Measurements from ENCODE around the gene CYTIP. TPM values are rescaled to one million over a fixed set of nuclear protein-coding genes. Genes with fewer than 3 reads are reported as not detected.
"Not testable (repeated sequence)": the region's sequence is repeated elsewhere in the genome, so short reads cannot be mapped to it uniquely, and the experiment has no call there.

Gene CYTIP
- total RNA-seq, 1 donor from 2014 or later = 1.0 TPM

DNA sequence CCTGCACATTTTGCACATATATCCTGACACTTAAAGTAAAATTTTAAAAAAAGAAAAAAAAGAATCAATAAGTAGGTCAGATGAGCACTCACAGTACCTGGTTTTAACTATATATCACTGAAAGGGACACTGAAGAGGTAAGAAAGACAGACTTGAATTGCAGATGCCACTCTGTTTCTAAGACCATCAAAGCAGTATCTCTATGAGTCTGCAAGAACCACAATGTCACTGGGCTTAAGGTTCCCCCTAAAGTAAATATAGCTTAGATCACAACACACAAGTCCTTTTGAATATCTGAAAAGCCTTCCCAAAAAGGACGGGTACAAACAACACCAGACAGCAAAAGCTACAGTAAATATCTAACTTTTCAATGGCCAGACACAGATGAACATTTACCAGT, 57.6 kb downstream of the CYTIP start:
- Histone ChIP-seq H3K4me1 (ENCODE audit: control insufficient read depth in 3 of 3, insufficient read depth in 3 of 3, low read length in 3 of 3) (no peaks in the 10 kb centered on the region), H3K9ac (ENCODE audit: low read depth in 1 of 3, low read length in 3 of 3) (no peak overlapping the region), H3K27ac (ENCODE audit: low read depth, low read length) (no peak overlapping the region), H3K9me3 (ENCODE audit: control insufficient read depth in 3 of 3, low read length in 3 of 3) (no peaks in the 10 kb centered on the region), H3K27me3 (ENCODE audit: control insufficient read depth in 3 of 3, insufficient read depth in 3 of 3, low read length in 3 of 3) (no peaks in the 10 kb centered on the region), H3K4me3 (ENCODE audit: low read length in 3 of 3) (no peak overlapping the region), H3K36me3 (ENCODE audit: control insufficient read depth in 3 of 3, insufficient read depth in 3 of 3, low read length in 3 of 3) (no peaks in the 10 kb centered on the region)

DNA sequence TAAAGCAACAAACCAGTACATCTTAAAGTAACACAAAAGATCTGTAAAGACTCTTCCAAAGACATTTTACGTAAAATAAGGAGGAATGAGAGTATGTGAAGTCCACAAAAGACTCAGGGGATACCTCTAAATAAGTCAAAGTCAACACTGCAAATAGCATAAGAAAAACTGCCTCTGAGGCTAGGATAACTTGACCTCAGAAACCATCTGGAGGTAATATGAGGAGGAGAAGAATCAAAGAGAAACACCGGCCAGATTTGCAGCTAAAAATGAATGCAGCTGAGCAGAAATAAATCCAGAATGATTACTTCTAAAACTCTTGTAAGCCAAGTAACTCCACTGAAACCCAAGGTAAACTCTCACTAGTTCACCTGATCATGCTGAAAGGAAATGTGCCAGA, 66.0 kb downstream of the CYTIP start:
- Histone ChIP-seq H3K9ac (ENCODE audit: low read depth in 1 of 3, low read length in 3 of 3) (no peak overlapping the region), H3K27me3 (ENCODE audit: control insufficient read depth in 3 of 3, insufficient read depth in 3 of 3, low read length in 3 of 3) (no peaks in the 10 kb centered on the region), H3K9me3 (ENCODE audit: control insufficient read depth in 3 of 3, low read length in 3 of 3) (peaks cover 0 to 6% (median 3%) of the 10 kb centered on the region in 3 donors), H3K27ac (ENCODE audit: low read depth, low read length) (no peak overlapping the region), H3K4me3 (ENCODE audit: low read length in 3 of 3) (no peak overlapping the region), H3K36me3 (ENCODE audit: control insufficient read depth in 3 of 3, insufficient read depth in 3 of 3, low read length in 3 of 3) (no peaks in the 10 kb centered on the region), H3K4me1 (ENCODE audit: control insufficient read depth in 3 of 3, insufficient read depth in 3 of 3, low read length in 3 of 3) (no peaks in the 10 kb centered on the region)

DNA sequence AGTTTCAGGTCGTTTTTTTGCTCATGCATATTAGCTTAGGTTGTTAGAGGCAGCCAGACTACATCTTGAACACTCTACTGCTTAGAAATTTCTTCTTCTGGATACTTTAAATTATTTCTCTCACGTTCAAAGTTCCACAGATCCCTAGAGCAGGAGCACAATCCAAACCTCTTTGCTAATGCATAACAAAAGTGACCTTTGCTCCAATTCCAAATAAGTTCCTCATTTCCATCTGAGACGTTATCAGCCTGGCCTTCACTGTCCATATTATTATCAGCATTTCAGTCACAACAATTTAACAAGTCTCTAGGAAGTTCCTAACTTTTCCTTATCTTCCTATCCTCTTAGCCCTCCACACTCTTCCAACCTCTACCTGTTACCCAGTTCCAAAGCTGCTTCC, 67.8 kb downstream of the CYTIP start:
- Histone ChIP-seq H3K36me3 (ENCODE audit: control insufficient read depth in 3 of 3, insufficient read depth in 3 of 3, low read length in 3 of 3) (no peaks in the 10 kb centered on the region), H3K9ac (ENCODE audit: low read depth in 1 of 3, low read length in 3 of 3) (no peak overlapping the region), H3K4me3 (ENCODE audit: low read length in 3 of 3) (no peak overlapping the region), H3K4me1 (ENCODE audit: control insufficient read depth in 3 of 3, insufficient read depth in 3 of 3, low read length in 3 of 3) (no peaks in the 10 kb centered on the region), H3K27me3 (ENCODE audit: control insufficient read depth in 3 of 3, insufficient read depth in 3 of 3, low read length in 3 of 3) (no peaks in the 10 kb centered on the region), H3K27ac (ENCODE audit: low read depth, low read length) (no peak overlapping the region), H3K9me3 (ENCODE audit: control insufficient read depth in 3 of 3, low read length in 3 of 3) (peaks cover 0 to 6% (median 3%) of the 10 kb centered on the region in 3 donors)

- H3K36me3 ChIP-seq (ENCODE audit: control insufficient read depth in 3 of 3, insufficient read depth in 3 of 3, low read length in 3 of 3) = no peaks in the 10 kb centered on the region
- H3K9me3 ChIP-seq (ENCODE audit: control insufficient read depth in 3 of 3, low read length in 3 of 3) = peaks cover 0 to 6% (median 3%) of the 10 kb centered on the region in 3 donors
- H3K4me3 ChIP-seq (ENCODE audit: low read length in 3 of 3) = no peak overlapping the region
- H3K4me1 ChIP-seq (ENCODE audit: control insufficient read depth in 3 of 3, insufficient read depth in 3 of 3, low read length in 3 of 3) = no peaks in the 10 kb centered on the region
- no peak overlapping the region for H3K27ac ChIP-seq (ENCODE audit: low read depth, low read length)
- no peaks in the 10 kb centered on the region for H3K27me3 ChIP-seq (ENCODE audit: control insufficient read depth in 3 of 3, insufficient read depth in 3 of 3, low read length in 3 of 3)
- H3K9ac ChIP-seq (ENCODE audit: low read depth in 1 of 3, low read length in 3 of 3) = no peak overlapping the region
Observed at GRCh38 chr2:157375384-157375783, 68.5 kb downstream of the CYTIP start.

GRCh38 chr2:157368508-157368907, 75.4 kb downstream of the CYTIP start:
- not testable (repeated sequence) for H3K36me3 ChIP-seq (ENCODE audit: control insufficient read depth in 3 of 3, insufficient read depth in 3 of 3, low read length in 3 of 3); H3K9me3 ChIP-seq (ENCODE audit: control insufficient read depth in 3 of 3, low read length in 3 of 3); H3K27ac ChIP-seq (ENCODE audit: low read depth, low read length); H3K4me1 ChIP-seq (ENCODE audit: control insufficient read depth in 3 of 3, insufficient read depth in 3 of 3, low read length in 3 of 3); H3K9ac ChIP-seq (ENCODE audit: low read depth in 1 of 3, low read length in 3 of 3); H3K27me3 ChIP-seq (ENCODE audit: control insufficient read depth in 3 of 3, insufficient read depth in 3 of 3, low read length in 3 of 3); H3K4me3 ChIP-seq (ENCODE audit: low read length in 3 of 3)

DNA sequence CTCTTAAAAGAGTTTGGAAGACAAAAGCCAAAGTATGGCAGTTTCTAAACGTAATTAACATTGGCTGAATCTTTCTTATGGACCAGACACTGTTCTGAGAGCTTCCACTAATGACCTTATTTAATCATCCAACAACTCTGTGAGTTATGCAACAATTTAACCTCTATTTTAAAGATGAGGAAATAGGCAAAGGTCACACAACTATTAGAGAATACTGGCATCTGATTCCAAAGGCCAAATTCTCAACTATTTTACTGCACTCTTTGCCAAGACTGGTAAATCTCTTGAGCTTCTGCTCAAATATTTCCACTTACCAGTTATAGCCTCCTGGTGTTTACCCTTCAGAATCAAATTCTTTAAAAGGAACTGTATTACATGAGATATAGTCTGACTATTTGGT, 76.2 kb downstream of the CYTIP start:
- no peaks in the 10 kb centered on the region for H3K4me1 ChIP-seq (ENCODE audit: control insufficient read depth in 3 of 3, insufficient read depth in 3 of 3, low read length in 3 of 3)
- no peaks in the 10 kb centered on the region for H3K9me3 ChIP-seq (ENCODE audit: control insufficient read depth in 3 of 3, low read length in 3 of 3)
- no peak overlapping the region for H3K4me3 ChIP-seq (ENCODE audit: low read length in 3 of 3)
- H3K27me3 ChIP-seq (ENCODE audit: control insufficient read depth in 3 of 3, insufficient read depth in 3 of 3, low read length in 3 of 3) = no peaks in the 10 kb centered on the region
- no peaks in the 10 kb centered on the region for H3K36me3 ChIP-seq (ENCODE audit: control insufficient read depth in 3 of 3, insufficient read depth in 3 of 3, low read length in 3 of 3)
- no peak overlapping the region for H3K9ac ChIP-seq (ENCODE audit: low read depth in 1 of 3, low read length in 3 of 3)
- H3K27ac ChIP-seq (ENCODE audit: low read depth, low read length) = no peak overlapping the region

Other genes with a start within 250 kb of the CYTIP start
- gene GALNT5, start 186.4 kb downstream of the CYTIP start, total RNA-seq = 3.1 TPM
- 0.52 TPM for gene ERMN, start 118.3 kb downstream of the CYTIP start, total RNA-seq
- gene ACVR1C, start 184.8 kb upstream of the CYTIP start, total RNA-seq = 0.52 TPM